ENCODE results near the gene PHYKPL. TPM values are rescaled to one million over a fixed set of nuclear protein-coding genes. Genes with fewer than 3 reads are reported as not detected.

The PHYKPL gene
- total and polyA plus RNA-seq, 2 of the 13 experiments (the other 11 are each of a cell fraction or from before 2014, with no cell fraction given), result 18.0 to 78.6 TPM

DNA sequence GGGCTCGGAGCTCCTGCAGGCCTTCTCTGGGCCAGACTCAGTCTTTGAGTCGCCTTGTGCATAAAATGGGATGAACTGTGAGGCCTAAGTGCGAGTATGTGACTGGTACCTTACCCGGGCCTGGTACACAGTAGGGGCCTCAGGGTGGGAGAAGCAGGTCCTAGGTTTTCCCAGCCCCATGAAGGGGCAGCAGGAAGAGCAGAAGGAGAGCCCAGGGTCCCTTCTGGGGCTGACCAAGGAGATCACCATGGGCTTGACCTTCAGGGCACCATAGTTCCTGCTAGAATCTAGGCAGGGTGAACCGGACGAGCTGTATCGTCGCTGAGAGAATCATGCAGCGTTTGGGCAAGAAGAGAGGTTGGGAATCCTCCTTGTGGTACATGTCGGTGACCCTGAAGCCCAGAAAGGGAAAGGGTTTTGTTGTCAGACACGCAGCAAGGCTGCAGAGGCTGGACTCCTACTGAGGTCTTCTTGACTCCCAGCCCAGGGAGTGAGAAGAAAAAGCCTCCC, 373 bp upstream of the PHYKPL start (continued):
- TF ChIP-seq ZNF589 (CRISPR knock-in tag; conservative IDR thresholded peaks at IDR 0.05), result 0 out of 2 replicates have a peak, but pooled peaks have one; percentile 5
- TF ChIP-seq ZNF549 (CRISPR knock-in tag; IDR thresholded peaks at IDR 0.05), result no peak
- TF ChIP-seq, protein P1, sequence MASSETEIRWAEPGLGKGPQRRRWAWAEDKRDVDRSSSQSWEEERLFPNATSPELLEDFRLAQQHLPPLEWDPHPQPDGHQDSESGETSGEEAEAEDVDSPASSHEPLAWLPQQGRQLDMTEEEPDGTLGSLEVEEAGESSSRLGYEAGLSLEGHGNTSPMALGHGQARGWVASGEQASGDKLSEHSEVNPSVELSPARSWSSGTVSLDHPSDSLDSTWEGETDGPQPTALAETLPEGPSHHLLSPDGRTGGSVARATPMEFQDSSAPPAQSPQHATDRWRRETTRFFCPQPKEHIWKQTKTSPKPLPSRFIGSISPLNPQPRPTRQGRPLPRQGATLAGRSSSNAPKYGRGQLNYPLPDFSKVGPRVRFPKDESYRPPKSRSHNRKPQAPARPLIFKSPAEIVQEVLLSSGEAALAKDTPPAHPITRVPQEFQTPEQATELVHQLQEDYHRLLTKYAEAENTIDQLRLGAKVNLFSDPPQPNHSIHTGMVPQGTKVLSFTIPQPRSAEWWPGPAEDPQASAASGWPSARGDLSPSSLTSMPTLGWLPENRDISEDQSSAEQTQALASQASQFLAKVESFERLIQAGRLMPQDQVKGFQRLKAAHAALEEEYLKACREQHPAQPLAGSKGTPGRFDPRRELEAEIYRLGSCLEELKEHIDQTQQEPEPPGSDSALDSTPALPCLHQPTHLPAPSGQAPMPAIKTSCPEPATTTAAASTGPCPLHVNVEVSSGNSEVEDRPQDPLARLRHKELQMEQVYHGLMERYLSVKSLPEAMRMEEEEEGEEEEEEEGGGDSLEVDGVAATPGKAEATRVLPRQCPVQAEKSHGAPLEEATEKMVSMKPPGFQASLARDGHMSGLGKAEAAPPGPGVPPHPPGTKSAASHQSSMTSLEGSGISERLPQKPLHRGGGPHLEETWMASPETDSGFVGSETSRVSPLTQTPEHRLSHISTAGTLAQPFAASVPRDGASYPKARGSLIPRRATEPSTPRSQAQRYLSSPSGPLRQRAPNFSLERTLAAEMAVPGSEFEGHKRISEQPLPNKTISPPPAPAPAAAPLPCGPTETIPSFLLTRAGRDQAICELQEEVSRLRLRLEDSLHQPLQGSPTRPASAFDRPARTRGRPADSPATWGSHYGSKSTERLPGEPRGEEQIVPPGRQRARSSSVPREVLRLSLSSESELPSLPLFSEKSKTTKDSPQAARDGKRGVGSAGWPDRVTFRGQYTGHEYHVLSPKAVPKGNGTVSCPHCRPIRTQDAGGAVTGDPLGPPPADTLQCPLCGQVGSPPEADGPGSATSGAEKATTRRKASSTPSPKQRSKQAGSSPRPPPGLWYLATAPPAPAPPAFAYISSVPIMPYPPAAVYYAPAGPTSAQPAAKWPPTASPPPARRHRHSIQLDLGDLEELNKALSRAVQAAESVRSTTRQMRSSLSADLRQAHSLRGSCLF (CRISPR knock-in tag; IDR thresholded peaks at IDR 0.05; ENCODE audit: borderline replicate concordance), result no peak
- TF ChIP-seq SRSF9 (IDR thresholded peaks at IDR 0.05; ENCODE audit: borderline replicate concordance, insufficient read depth, low read depth, low read length, poor library complexity, severe bottlenecking), result no peak
- no peak for TF ChIP-seq ONECUT2 (CRISPR knock-in tag; IDR thresholded peaks at IDR 0.05)
- no peak for TF ChIP-seq ZNF207 (IDR thresholded peaks at IDR 0.05; ENCODE audit: borderline replicate concordance)
- TF ChIP-seq AKAP8 (CRISPR knock-in tag; IDR thresholded peaks at IDR 0.05), result no peak
- TF ChIP-seq KLF16 (CRISPR knock-in tag; IDR thresholded peaks at IDR 0.05), result no peak; a peak in 1 of 4 replicates
- no peak for TF ChIP-seq ZBTB7B (CRISPR knock-in tag; IDR thresholded peaks at IDR 0.05)
- TF ChIP-seq, protein P2, sequence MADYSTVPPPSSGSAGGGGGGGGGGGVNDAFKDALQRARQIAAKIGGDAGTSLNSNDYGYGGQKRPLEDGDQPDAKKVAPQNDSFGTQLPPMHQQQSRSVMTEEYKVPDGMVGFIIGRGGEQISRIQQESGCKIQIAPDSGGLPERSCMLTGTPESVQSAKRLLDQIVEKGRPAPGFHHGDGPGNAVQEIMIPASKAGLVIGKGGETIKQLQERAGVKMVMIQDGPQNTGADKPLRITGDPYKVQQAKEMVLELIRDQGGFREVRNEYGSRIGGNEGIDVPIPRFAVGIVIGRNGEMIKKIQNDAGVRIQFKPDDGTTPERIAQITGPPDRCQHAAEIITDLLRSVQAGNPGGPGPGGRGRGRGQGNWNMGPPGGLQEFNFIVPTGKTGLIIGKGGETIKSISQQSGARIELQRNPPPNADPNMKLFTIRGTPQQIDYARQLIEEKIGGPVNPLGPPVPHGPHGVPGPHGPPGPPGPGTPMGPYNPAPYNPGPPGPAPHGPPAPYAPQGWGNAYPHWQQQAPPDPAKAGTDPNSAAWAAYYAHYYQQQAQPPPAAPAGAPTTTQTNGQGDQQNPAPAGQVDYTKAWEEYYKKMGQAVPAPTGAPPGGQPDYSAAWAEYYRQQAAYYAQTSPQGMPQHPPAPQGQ (CRISPR knock-in tag; IDR thresholded peaks at IDR 0.05; ENCODE audit: borderline replicate concordance), result no peak
- TF ChIP-seq PCBP1 (IDR thresholded peaks at IDR 0.05; ENCODE audit: borderline replicate concordance, low read depth, low read length), result no peak
- TF ChIP-seq ZNF430 (CRISPR knock-in tag; IDR thresholded peaks at IDR 0.05), result no peak
- TF ChIP-seq XBP1 (CRISPR knock-in tag; IDR thresholded peaks at IDR 0.05), result no peak
- TF ChIP-seq, protein P3, sequence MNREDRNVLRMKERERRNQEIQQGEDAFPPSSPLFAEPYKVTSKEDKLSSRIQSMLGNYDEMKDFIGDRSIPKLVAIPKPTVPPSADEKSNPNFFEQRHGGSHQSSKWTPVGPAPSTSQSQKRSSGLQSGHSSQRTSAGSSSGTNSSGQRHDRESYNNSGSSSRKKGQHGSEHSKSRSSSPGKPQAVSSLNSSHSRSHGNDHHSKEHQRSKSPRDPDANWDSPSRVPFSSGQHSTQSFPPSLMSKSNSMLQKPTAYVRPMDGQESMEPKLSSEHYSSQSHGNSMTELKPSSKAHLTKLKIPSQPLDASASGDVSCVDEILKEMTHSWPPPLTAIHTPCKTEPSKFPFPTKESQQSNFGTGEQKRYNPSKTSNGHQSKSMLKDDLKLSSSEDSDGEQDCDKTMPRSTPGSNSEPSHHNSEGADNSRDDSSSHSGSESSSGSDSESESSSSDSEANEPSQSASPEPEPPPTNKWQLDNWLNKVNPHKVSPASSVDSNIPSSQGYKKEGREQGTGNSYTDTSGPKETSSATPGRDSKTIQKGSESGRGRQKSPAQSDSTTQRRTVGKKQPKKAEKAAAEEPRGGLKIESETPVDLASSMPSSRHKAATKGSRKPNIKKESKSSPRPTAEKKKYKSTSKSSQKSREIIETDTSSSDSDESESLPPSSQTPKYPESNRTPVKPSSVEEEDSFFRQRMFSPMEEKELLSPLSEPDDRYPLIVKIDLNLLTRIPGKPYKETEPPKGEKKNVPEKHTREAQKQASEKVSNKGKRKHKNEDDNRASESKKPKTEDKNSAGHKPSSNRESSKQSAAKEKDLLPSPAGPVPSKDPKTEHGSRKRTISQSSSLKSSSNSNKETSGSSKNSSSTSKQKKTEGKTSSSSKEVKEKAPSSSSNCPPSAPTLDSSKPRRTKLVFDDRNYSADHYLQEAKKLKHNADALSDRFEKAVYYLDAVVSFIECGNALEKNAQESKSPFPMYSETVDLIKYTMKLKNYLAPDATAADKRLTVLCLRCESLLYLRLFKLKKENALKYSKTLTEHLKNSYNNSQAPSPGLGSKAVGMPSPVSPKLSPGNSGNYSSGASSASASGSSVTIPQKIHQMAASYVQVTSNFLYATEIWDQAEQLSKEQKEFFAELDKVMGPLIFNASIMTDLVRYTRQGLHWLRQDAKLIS (CRISPR knock-in tag; IDR thresholded peaks at IDR 0.05), result no peak
- TF ChIP-seq ZNF552 (CRISPR knock-in tag; IDR thresholded peaks at IDR 0.05; ENCODE audit: borderline replicate concordance), result no peak
- TF ChIP-seq, protein P4, sequence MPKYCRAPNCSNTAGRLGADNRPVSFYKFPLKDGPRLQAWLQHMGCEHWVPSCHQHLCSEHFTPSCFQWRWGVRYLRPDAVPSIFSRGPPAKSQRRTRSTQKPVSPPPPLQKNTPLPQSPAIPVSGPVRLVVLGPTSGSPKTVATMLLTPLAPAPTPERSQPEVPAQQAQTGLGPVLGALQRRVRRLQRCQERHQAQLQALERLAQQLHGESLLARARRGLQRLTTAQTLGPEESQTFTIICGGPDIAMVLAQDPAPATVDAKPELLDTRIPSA (CRISPR knock-in tag; IDR thresholded peaks at IDR 0.05; ENCODE audit: borderline replicate concordance), result 0 out of 2 replicates have a peak, but pooled peaks have one; percentile 56
- no peak for TF ChIP-seq GTF3A (CRISPR knock-in tag; conservative IDR thresholded peaks at IDR 0.05)
